IMR-90 (cell line): ENCODE data around the gene LRRFIP1. TPM values are rescaled to one million over a fixed set of nuclear protein-coding genes. Genes with fewer than 3 reads are reported as not detected.
A peak's percentile ranks its signal among the peaks of the same experiment; 100 is the strongest.

Source experiments
- ATAC-seq: fragments of 200-7000 bp; cut with Tn5 transposase; 2 replicates; pipeline ENCODE4 v1.9.1; 2020; ENCODE audit warnings: low read depth, mild to moderate bottlenecking, moderate library complexity
- BruUV-seq: library from RNA; stranded (reverse); fragments of 400-500 nt; replicated peaks from 2 replicates; lab custom pipeline; 2021; lab: Mats Ljungman, UMichigan
- CTCF ChIA-PET: fragments of 300-600 bp; formaldehyde crosslinking; extraction: SDS; loops from one replicate; lab custom pipeline; 2021; ENCODE audit warnings: antibody characterized with exemption; lab: Yijun Ruan, JAX
- POLR2A ChIA-PET: fragments of 300-600 bp; sonication (Branson Sonifier 250); formaldehyde crosslinking; loops from one replicate; lab custom pipeline; 2022; ENCODE audit warnings: antibody characterized with exemption; ENCODE audit not compliant: unreplicated experiment; lab: Charles Lee
- DNase-seq: peaks from one replicate; pipeline ENCODE4 v3.0.0; 2013
- H2AFZ ChIP-seq: replicated peaks from 2 replicates; pipeline ENCODE3; 2013; ENCODE audit warnings: low read length, mild to moderate bottlenecking; ENCODE audit not compliant: poor library complexity
- H2AK5ac ChIP-seq: 2 replicates; pipeline ENCODE4 v1.6.1; 2013; ENCODE audit warnings: low read depth, low read length, inconsistent platforms
- H2AK9ac ChIP-seq: replicated peaks from 2 replicates; pipeline ENCODE3; 2013; ENCODE audit warnings: mild to moderate bottlenecking, low read depth, low read length, moderate library complexity; ENCODE audit not compliant: poor library complexity
- H2BK120ac ChIP-seq: 2 replicates; pipeline ENCODE4 v1.6.1; 2013; ENCODE audit warnings: low read depth, low read length, inconsistent platforms
- H2BK15ac ChIP-seq: 3 replicates; pipeline ENCODE4 v1.6.1; 2013; ENCODE audit warnings: low read depth, low read length, inconsistent platforms
- H2BK20ac ChIP-seq: 2 replicates; pipeline ENCODE4 v1.6.1; 2013; ENCODE audit warnings: low read depth, mild to moderate bottlenecking, inconsistent platforms, low read length, moderate library complexity
- H2BK5ac ChIP-seq: 2 replicates; pipeline ENCODE4 v1.6.1; 2013; ENCODE audit warnings: mild to moderate bottlenecking, low read depth, low read length, inconsistent platforms; ENCODE audit not compliant: poor library complexity, severe bottlenecking
- H3K14ac ChIP-seq: replicated peaks from 2 replicates; pipeline ENCODE4 v1.6.1; 2013; ENCODE audit warnings: low read depth, low read length, inconsistent platforms
- H3K18ac ChIP-seq: 2 replicates; pipeline ENCODE4 v1.6.1; 2013; ENCODE audit warnings: low read depth, low read length, control low read depth
- H3K23ac ChIP-seq: 2 replicates; pipeline ENCODE4 v1.6.1; 2013; ENCODE audit warnings: low read depth, low read length, inconsistent platforms
- H3K27ac ChIP-seq: 2 replicates; pipeline ENCODE4 v1.5.1; 2013; ENCODE audit warnings: mild to moderate bottlenecking, control low read depth, low read length; ENCODE audit not compliant: insufficient read depth
- H3K27me3 ChIP-seq: 2 replicates; pipeline ENCODE4 v1.6.1; 2013; ENCODE audit warnings: low read length; ENCODE audit not compliant: control insufficient read depth, insufficient read depth
- H3K36me3 ChIP-seq: 2 replicates; pipeline ENCODE4 v1.6.1; 2013; ENCODE audit warnings: low read length, mixed read lengths; ENCODE audit not compliant: control insufficient read depth, insufficient read depth
- H3K4ac ChIP-seq: 2 replicates; pipeline ENCODE4 v1.6.1; 2013; ENCODE audit warnings: low read depth, low read length, inconsistent platforms
- H3K4me1 ChIP-seq: 2 replicates; pipeline ENCODE4 v1.6.1; 2013; ENCODE audit warnings: low read length, mixed read lengths; ENCODE audit not compliant: control insufficient read depth, insufficient read depth
- H3K4me2 ChIP-seq: 2 replicates; pipeline ENCODE4 v1.6.1; 2013; ENCODE audit warnings: low read depth, mild to moderate bottlenecking, control low read depth, low read length, moderate library complexity
- H3K4me3 ChIP-seq: 2 replicates; pipeline ENCODE4 v1.5.1; 2013; ENCODE audit warnings: low read depth, mild to moderate bottlenecking, control low read depth, low read length, moderate library complexity; ENCODE audit not compliant: insufficient read depth
- H3K56ac ChIP-seq: 2 replicates; pipeline ENCODE4 v1.6.1; 2013; ENCODE audit warnings: low read length, inconsistent platforms; ENCODE audit not compliant: insufficient read depth; ENCODE audit errors: extremely low read depth
- H3K79me1 ChIP-seq, 2 experiments: 2 replicates each; pipeline ENCODE4 v1.6.1; 2013; ENCODE audit warnings: low read length in 2 of 2, inconsistent platforms in 1 of 2, low read depth in 1 of 2
- H3K9ac ChIP-seq: 2 replicates; pipeline ENCODE4 v1.6.1; 2013; ENCODE audit warnings: low read depth, low read length, control low read depth
- H3K9me1 ChIP-seq: 2 replicates; pipeline ENCODE4 v1.6.1; 2013; ENCODE audit warnings: low read length, inconsistent platforms; ENCODE audit not compliant: insufficient read depth
- H3K9me3 ChIP-seq: 2 replicates; pipeline ENCODE4 v1.6.1; 2013; ENCODE audit warnings: low read length; ENCODE audit not compliant: control insufficient read depth, insufficient read depth
- H4K20me1 ChIP-seq: 2 replicates; pipeline ENCODE4 v1.6.1; 2013; ENCODE audit warnings: low read length, inconsistent platforms; ENCODE audit not compliant: insufficient read depth
- H4K5ac ChIP-seq: 2 replicates; pipeline ENCODE4 v1.6.1; 2013; ENCODE audit warnings: mild to moderate bottlenecking, low read depth, low read length, control low read depth
- H4K8ac ChIP-seq, 2 experiments: 2 replicates each; pipeline ENCODE4 v1.6.1; 2013; ENCODE audit warnings: low read depth in 2 of 2, low read length in 2 of 2, control low read depth in 1 of 2, inconsistent platforms in 1 of 2
- H4K91ac ChIP-seq: 2 replicates; pipeline ENCODE4 v1.6.1; 2013; ENCODE audit warnings: low read depth, low read length, inconsistent platforms; ENCODE audit not compliant: insufficient read depth
- CHD1 ChIP-seq: IDR thresholded peaks from 2 replicates; pipeline ENCODE4 v1.6.1; 2012; ENCODE audit warnings: low read depth, low read length, improper control_type of control experiment
- CTCF ChIP-seq: conservative IDR thresholded peaks from 2 replicates; pipeline ENCODE4 v1.5.1; 2012; ENCODE audit warnings: mild to moderate bottlenecking, low read depth, low read length, improper control_type of control experiment
- ELK1 ChIP-seq: fragments of 150-350 bp; IDR thresholded peaks from 2 replicates; pipeline ENCODE4 v1.6.1; 2016; ENCODE audit warnings: low read depth, mild to moderate bottlenecking, low read length, moderate library complexity, borderline replicate concordance
- MAZ ChIP-seq: IDR thresholded peaks from 2 replicates; pipeline ENCODE4 v1.6.1; 2012; ENCODE audit warnings: low read depth, mild to moderate bottlenecking, low read length, improper control_type of control experiment, moderate library complexity, borderline replicate concordance
- POLR2A ChIP-seq: IDR thresholded peaks from 2 replicates; pipeline ENCODE4 v1.6.1; 2012; ENCODE audit warnings: mild to moderate bottlenecking, low read depth, low read length
- RAD21 ChIP-seq: IDR thresholded peaks from 2 replicates; pipeline ENCODE4 v1.6.1; 2012; ENCODE audit warnings: low read length, improper control_type of control experiment
- RCOR1 ChIP-seq: IDR thresholded peaks from 2 replicates; pipeline ENCODE4 v1.6.1; 2012; ENCODE audit warnings: mild to moderate bottlenecking, low read length, improper control_type of control experiment; ENCODE audit not compliant: insufficient replicate concordance
- SMC3 ChIP-seq: fragments of 150-350 bp; IDR thresholded peaks from 2 replicates; pipeline ENCODE4 v1.6.1; 2016; ENCODE audit warnings: low read depth, mild to moderate bottlenecking, antibody characterized with exemption, low read length, moderate library complexity
- USF2 ChIP-seq: fragments of 150-350 bp; IDR thresholded peaks from 2 replicates; pipeline ENCODE4 v1.6.1; 2017; ENCODE audit warnings: mild to moderate bottlenecking, antibody characterized with exemption, low read length, low read depth
- WGBS, 2 experiments: methylation state at CpG; one replicate each; pipeline versions ENCODE4 v1.1.5 to v1.1.7; 2013; ENCODE audit warnings: missing lambda C conversion rate in 2 of 2; ENCODE audit not compliant: insufficient read length in 1 of 2; ENCODE audit errors: extremely low coverage in 2 of 2; 5-methylcytosine and 5-hydroxymethylcytosine counted together
- dilution Hi-C: fragments of 300-500 bp; cut with HindIII; formaldehyde crosslinking; loops from one replicate; pipeline ENCODE4 v1.14.3; 2018; ENCODE audit warnings: low sequenced_read_pairs; ENCODE audit not compliant: unreplicated experiment
- in situ Hi-C: fragments of 300-500 bp; cut with MboI; formaldehyde crosslinking; loops from 3 replicates; pipeline ENCODE4 v1.14.3; 2019; ENCODE audit warnings: low sequenced_read_pairs, inconsistent platforms, mixed read lengths
- intact Hi-C: fragments of 100-400 bp; cut with micrococcal nuclease; formaldehyde crosslinking; loops from 2 replicates; pipeline ENCODE4 v1.10.0; 2022
- polyA plus RNA-seq, 3 experiments: library from polyadenylated mRNA; depleted of rRNA; stranded (reverse); fragments of >200 nt; gene quantifications; 2 replicates each; pipeline ENCODE4 v1.2.3, GENCODE V29; 2012; ENCODE audit warnings: low replicate concordance in 1 of 3
- total RNA-seq: library from RNA; depleted of rRNA; stranded (reverse); fragments of >200 nt; gene quantifications from 2 replicates; pipeline ENCODE4 v1.2.3, GENCODE V29; 2012

The LRRFIP1 gene
- total and polyA plus RNA-seq, 2 of the 4 experiments (the other 2 are of a cell fraction), result 52.2 to 54.4 TPM

GRCh38 chr2:237744270-237744612 lies 116.9 kb downstream of the LRRFIP1 start (continued):
- TF ChIP-seq USF2, result no peak

- BruUV-seq, result no TSS peak
- no peak overlapping the region for H3K23ac ChIP-seq
- peak; percentile 93 for ATAC-seq
- H2BK20ac ChIP-seq, result no peak overlapping the region
- no peak overlapping the region for H3K4me3 ChIP-seq
- H2AFZ ChIP-seq, result no peak overlapping the region
- peaks cover 51% of the 10 kb centered on the region for H4K20me1 ChIP-seq
- H3K14ac ChIP-seq, result no peak overlapping the region
- no peak overlapping the region for H2AK5ac ChIP-seq
- no peak overlapping the region for H4K91ac ChIP-seq
- no peak overlapping the region for H3K56ac ChIP-seq
- H3K9me3 ChIP-seq, result no peaks in the 10 kb centered on the region
- no peak overlapping the region for H3K9ac ChIP-seq
- TF ChIP-seq RCOR1 (no peak), CHD1 (no peak), ELK1 (no peak), SMC3 (peak; percentile 90), POLR2A (peak; percentile 59), MAZ (0 out of 2 replicates have a peak, but pooled peaks have one; percentile 15), RAD21 (peak; percentile 99), USF2 (no peak), CTCF (peak; percentile 96)
- H3K36me3 ChIP-seq, result peaks cover 17% of the 10 kb centered on the region
- H3K79me1 ChIP-seq, result peaks cover 38 to 87% of the 10 kb centered on the region in 2 experiments; a peak in 3 of 4 replicates
- H3K27ac ChIP-seq, result no peak overlapping the region
- peaks cover 22% of the 10 kb centered on the region for H3K9me1 ChIP-seq
- dilution Hi-C loops, result no loop called here
- H2BK120ac ChIP-seq, result no peak overlapping the region; the same call in 1 of the 2 replicates
- peaks cover 14% of the 10 kb centered on the region for H3K4me1 ChIP-seq
- POLR2A ChIA-PET, result no interaction called here
- no peak overlapping the region for H4K5ac ChIP-seq
- no peaks in the 10 kb centered on the region for H3K27me3 ChIP-seq
- CTCF ChIA-PET, result interaction anchor here (0.5 to 3.9 kb wide), 25 partner anchors 9 to 522 kb away, joined by 3 to 56 read pairs (median 4); no protein-coding TSS in a partner anchor
- 72% methylated on average over 6 of the region's 18 CpGs; no CpG with 5 or more reads in 1 of the 2 experiments for WGBS, 2 experiments
- in situ Hi-C loops, result loop anchor here (5.0 to 25.0 kb wide), 4 partner anchors 72 to 632 kb away; partner anchors contain the start of gene RAB17
- H2BK15ac ChIP-seq, result no peak overlapping the region
- DNase-seq, result peak; percentile 54
- 0 out of 2 replicates have a peak overlapping the region, but pooled peaks have one; percentile 2 for H3K4ac ChIP-seq
- no peak overlapping the region for H4K8ac ChIP-seq
- H2BK5ac ChIP-seq, result no peak overlapping the region
- intact Hi-C loops, result loop anchor here (1.0 to 10.0 kb wide), 7 partner anchors 57 to 650 kb away; no protein-coding TSS in a partner anchor
- H3K18ac ChIP-seq, result no peak overlapping the region
- H3K4me2 ChIP-seq, result no peak overlapping the region
- no peak overlapping the region for H2AK9ac ChIP-seq
Measured at GRCh38 chr2:237744613-237745249, 117.3 kb downstream of the LRRFIP1 start.
